ENCODE data around the gene RIPPLY3.

RIPPLY3 gene

GRCh38 chr21:37036177-37036576, 29.7 kb downstream of the RIPPLY3 start:
- DNase-seq (ENCODE audit: low read depth): no peak
- TF ChIP-seq, protein P1, sequence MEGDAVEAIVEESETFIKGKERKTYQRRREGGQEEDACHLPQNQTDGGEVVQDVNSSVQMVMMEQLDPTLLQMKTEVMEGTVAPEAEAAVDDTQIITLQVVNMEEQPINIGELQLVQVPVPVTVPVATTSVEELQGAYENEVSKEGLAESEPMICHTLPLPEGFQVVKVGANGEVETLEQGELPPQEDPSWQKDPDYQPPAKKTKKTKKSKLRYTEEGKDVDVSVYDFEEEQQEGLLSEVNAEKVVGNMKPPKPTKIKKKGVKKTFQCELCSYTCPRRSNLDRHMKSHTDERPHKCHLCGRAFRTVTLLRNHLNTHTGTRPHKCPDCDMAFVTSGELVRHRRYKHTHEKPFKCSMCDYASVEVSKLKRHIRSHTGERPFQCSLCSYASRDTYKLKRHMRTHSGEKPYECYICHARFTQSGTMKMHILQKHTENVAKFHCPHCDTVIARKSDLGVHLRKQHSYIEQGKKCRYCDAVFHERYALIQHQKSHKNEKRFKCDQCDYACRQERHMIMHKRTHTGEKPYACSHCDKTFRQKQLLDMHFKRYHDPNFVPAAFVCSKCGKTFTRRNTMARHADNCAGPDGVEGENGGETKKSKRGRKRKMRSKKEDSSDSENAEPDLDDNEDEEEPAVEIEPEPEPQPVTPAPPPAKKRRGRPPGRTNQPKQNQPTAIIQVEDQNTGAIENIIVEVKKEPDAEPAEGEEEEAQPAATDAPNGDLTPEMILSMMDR (conservative IDR thresholded peaks at IDR 0.05; ENCODE audit: control insufficient read depth, insufficient read depth, low read depth, low read length): no peak
- no peak overlapping the region for H3K4me3 ChIP-seq (ENCODE audit: control insufficient read depth, low read depth, low read length)

GRCh38 chr21:37039411-37040075, 33.0 kb downstream of the RIPPLY3 start:
- no peak overlapping the region for H3K4me3 ChIP-seq (ENCODE audit: control insufficient read depth, low read depth, low read length)
- no peak for DNase-seq (ENCODE audit: low read depth)
- TF ChIP-seq, protein P1 (conservative IDR thresholded peaks at IDR 0.05; ENCODE audit: control insufficient read depth, insufficient read depth, low read depth, low read length): no peak

DNA sequence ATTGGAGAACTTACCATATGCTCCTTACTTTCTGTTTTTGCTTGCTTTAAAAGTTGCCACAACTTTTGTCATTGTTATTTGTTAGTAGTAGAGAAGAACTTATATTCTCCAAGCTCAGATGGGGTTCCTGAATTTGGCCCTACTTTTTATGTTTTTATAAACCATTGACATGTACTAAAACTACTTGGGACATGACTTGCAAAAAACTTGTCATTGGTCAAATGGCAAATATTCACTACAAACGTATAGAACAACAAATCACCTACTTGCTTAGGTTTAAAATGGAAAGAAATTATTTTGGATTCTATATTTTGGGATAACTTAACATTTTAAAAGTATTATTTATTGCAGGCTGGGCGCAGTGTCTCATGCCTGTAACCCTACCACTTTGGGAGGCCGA, 33.7 kb downstream of the RIPPLY3 start:
- TF ChIP-seq, protein P1 (conservative IDR thresholded peaks at IDR 0.05; ENCODE audit: control insufficient read depth, insufficient read depth, low read depth, low read length): no peak
- H3K4me3 ChIP-seq (ENCODE audit: control insufficient read depth, low read depth, low read length): no peak overlapping the region

GRCh38 chr21:37041706-37042271, 35.3 kb downstream of the RIPPLY3 start:
- no peak overlapping the region for H3K4me3 ChIP-seq (ENCODE audit: control insufficient read depth, low read depth, low read length)
- TF ChIP-seq, protein P1 (conservative IDR thresholded peaks at IDR 0.05; ENCODE audit: control insufficient read depth, insufficient read depth, low read depth, low read length): no peak
- DNase-seq (ENCODE audit: low read depth): no peak

More for the DNA sequence above, 33.7 kb downstream of the RIPPLY3 start:
- no peak for DNase-seq (ENCODE audit: low read depth)

DNA sequence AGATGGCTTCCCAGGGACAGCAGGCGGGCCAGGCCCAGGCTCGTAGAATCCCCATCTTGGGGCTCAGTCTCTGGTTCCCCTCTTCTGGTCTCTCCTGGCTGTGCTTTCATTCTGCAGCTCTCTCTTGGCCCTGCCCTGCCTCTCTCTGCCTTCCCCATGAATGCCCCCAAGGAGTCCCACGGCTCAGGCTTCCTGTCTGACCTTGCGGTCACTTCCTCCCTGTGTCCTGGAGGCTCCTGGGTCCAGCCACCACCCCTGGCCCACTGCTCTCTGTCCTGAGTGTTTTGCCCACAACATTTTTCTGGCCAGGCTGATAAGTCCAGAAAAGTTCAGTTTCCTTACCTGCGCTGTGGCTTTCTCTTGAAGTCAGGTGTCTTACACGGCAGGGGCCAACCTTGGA, 37.3 kb downstream of the RIPPLY3 start:
- TF ChIP-seq, protein P1 (conservative IDR thresholded peaks at IDR 0.05; ENCODE audit: control insufficient read depth, insufficient read depth, low read depth, low read length): no peak
- H3K4me3 ChIP-seq (ENCODE audit: control insufficient read depth, low read depth, low read length): no peak overlapping the region
- DNase-seq (ENCODE audit: low read depth): no peak

DNA sequence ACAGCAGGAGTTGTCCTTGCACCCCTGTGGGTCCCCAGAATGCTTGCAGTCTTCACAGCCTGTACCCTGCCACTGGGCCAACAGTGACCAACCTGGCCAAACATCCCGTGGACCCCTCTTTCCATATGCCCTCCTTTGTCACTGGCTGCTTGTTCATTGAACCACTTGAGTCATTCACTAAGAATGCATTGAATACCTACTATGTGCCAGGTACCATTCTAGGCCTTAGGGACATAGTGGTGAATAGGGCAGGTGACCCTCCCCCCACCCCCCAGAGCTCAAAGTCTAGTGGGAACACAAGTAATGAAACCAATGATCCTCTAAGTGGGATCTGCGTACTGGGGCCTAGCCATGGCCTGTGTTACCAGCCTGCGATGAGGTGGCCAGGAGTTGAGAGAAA, 38.1 kb downstream of the RIPPLY3 start:
- DNase-seq (ENCODE audit: low read depth): no peak

More for the DNA sequence above, 38.1 kb downstream of the RIPPLY3 start:
- H3K4me3 ChIP-seq (ENCODE audit: control insufficient read depth, low read depth, low read length): no peak overlapping the region
- TF ChIP-seq, protein P1 (conservative IDR thresholded peaks at IDR 0.05; ENCODE audit: control insufficient read depth, insufficient read depth, low read depth, low read length): no peak
